Stimulated activated CD8-positive, alpha-beta memory T cell treated with anti-CD3 and anti-CD28 coated beads, Interleukin-2, amount 100 ng/mL, for 1 hour (primary cell): ENCODE measurements around the gene CD99.

Experiments used
- DNase-seq, 2 donors: peaks; one replicate each; pipeline ENCODE4 v3.0.0-alpha.2; 2020; ENCODE audit warnings: low read depth in 2 of 2

The CD99 gene

DNA sequence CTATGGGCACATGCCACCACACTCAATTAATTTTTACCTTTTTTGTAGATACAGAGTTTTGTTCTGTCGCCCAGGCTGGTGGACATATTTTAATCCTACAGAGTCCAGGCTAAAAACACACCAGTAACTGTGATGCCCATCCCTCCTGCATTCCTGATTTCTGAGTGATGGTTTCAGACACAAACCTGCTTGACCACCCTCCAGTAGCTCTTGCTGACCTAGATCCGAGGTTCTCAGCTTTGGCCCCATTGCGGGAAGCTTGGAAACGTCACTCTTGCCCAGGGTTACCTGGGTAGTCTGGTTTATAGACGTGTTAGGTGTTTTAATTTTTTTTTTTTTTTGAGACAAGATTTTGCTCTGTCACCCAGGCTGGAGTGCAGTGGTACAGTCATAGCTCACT is 7.5 kb downstream of the CD99 start:
- DNase-seq = no peak

GRCh38 chrX:2699959-2700358 is 8.9 kb downstream of the CD99 start:
- DNase-seq = no peak

DNA sequence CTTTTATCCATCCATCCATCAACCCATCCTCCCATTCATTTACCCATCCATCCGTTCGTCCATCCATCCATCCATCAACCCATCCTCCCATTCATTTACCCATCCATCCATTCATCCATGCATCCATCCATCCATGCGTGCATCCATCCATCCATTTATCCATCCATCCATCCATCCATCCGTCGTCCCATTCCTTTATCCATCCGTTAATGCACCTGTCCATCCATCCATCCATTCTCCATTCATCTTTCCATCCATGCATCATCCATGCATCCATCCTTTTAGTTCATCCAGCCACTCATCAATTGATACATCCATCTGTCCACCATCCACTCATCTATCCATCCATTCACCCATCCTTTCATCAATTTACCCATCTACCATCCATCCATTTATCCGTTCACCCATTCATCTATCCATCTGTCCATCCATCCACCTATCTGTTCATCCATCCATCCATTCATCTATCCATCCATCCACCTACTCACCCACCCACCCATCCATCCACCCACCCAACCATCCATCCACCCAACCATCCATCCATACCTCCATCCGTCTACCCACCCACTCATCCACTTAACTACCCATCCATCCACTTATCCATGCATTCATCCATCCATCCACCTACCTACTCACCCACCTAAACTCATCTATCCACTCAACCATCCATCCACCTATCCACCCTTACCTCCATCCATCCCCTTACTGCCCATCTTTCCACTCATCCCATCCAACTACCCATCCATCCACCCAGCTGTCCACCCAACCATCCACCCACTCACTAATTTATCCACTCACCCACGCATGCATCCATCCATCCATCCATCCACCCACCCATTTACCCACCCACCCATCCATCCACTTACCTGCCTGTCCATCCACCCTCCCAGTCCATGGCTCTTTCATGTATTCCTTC is 9.6 kb downstream of the CD99 start:
- no peak for DNase-seq

- no peak for DNase-seq
Measured at GRCh38 chrX:2701600-2701999, 10.5 kb downstream of the CD99 start.

- no peak for DNase-seq
Measured at GRCh38 chrX:2703991-2704369, 12.9 kb downstream of the CD99 start.

- DNase-seq = no peak
Measured at GRCh38 chrX:2705046-2705832, 14.1 kb downstream of the CD99 start.

- DNase-seq = peak; percentile 34 to 35
Measured at GRCh38 chrX:2707334-2707760, 16.3 kb downstream of the CD99 start.

GRCh38 chrX:2708021-2708420 is 16.9 kb downstream of the CD99 start:
- no peak for DNase-seq

- DNase-seq = no peak
Measured at GRCh38 chrX:2708592-2709188, 17.6 kb downstream of the CD99 start.

DNA sequence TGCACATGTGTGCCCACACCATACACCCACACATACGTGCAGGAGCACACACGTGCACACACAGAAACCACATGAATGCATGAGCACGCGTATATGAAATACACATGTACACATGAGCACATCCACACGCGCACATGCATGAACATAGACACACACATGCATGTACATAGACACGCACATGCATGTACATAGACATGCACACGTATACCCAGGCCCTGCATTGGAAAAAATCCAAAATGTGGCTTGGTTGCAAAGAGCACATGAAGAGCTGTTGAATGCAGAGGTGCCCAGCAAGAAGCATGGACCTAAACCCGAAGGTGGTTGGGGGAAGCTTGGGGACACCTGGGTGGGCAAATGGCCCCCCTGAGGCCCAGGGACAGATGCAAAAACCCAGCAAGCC is 18.5 kb downstream of the CD99 start:
- no peak for DNase-seq

GRCh38 chrX:2710041-2710840 is 19.1 kb downstream of the CD99 start:
- no peak for DNase-seq

- DNase-seq = no peak
Measured at GRCh38 chrX:2711441-2711840, 20.3 kb downstream of the CD99 start.

DNA sequence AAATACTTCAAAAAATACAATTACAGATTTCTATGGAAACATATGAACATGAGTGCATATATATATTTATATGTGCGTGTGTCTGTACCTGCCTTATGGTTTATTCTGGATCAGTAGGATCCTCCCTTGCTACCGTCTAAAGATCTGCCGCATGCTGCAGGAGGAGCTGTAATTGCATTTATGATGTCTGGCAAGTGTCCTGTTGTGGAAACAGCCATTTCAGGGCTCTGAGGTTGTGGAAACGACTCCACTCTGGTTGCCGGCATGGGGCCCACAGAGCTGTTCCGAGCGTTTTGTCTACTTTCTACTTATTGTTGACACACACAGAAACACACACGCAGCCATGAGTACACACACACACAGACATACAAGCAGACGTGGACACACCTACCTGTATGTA is 21.3 kb downstream of the CD99 start:
- DNase-seq = no peak

DNA sequence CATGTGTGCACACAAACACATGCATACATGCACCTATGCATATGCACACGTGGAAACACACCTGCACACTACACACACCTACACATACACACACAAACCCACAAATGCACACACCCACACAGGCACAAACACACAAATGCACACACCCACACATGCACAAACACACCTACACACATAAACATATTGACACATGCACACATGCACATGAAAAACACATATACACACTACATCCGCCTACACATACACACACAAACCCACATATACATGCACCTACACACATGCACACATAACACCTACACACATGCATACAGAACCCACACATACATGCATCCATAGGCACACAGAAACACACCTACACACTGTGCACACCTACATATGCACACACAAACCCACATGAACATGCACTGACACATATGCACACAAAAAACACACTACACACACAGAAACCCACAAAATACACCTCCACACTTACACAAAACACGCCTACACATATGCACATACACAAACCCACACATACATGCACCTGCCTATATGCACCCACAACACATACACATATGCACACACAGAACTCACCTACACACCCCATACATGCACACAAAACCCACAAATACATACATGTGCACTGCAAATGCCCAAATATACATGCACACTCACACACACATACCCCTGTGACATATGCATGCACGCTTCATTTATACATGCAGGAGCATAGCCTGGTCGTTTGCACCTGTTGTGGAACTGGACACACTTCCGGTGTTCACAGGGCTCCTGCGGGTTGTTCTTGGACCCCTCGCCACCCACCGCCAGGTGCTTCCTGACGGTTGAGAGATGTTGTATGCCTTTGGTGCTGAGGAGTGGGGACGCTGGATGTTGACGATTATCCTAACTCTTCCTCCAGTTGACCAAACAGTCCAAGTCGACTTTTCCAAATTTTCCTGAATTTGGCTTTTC is 22.1 kb downstream of the CD99 start:
- no peak for DNase-seq

GRCh38 chrX:2714551-2714950 is 23.5 kb downstream of the CD99 start:
- no peak for DNase-seq

DNA sequence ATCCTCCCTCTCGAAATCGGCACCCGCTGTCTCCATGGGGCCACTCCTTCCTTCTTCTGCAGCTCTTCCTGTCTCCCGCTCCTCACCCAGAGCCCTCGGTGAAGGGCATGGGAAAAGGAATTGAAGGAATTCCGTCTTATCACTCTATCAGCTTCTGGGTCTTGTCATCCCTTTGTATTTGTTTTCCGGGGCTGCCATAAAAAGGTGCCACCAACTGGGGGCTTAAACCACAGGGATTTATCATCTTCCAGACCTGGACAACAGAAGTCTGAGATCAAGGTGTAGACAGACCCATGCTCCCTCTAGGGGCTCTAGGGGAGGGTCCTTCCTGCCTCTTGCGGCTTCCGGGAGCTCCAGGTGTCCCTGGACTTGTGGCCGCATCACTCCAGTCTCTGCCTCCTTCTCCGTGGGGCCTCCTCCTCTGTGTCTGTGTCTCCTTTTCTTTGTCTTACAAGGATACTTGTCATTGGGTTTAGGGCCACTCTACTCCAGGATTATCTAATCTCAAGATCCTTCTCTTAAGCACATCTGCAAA is 24.0 kb downstream of the CD99 start:
- no peak for DNase-seq

DNA sequence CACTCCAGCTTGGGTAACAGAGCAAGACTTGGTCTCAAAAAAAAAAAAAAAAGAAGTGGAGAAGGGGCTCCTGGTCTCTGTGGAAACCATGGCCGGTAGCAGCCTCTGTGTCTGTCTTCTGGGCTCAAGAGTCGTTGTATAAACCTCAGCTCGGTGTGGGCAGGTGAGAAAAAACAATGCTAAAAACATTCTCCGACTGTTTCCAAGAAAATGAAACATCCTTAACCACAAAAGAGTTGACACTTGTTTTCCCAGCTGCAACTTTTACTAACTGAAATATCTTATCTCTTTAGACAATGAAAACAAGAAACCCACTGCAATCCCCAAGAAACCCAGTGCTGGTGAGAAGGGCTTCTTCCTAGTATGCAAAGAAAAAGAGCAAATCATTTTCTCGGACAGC is 26.2 kb downstream of the CD99 start:
- no peak for DNase-seq

- DNase-seq = no peak
Measured at GRCh38 chrX:2718821-2719220, 27.7 kb downstream of the CD99 start.

- DNase-seq = no peak
Measured at GRCh38 chrX:2719774-2720447, 28.8 kb downstream of the CD99 start.
